GM18951 (cell line): ENCODE measurements around the gene CNPY3.

Experiments used
- POLR2A ChIP-seq: IDR thresholded peaks from 4 replicates; pipeline ENCODE4 v1.6.1; 2011; ENCODE audit warnings: mild to moderate bottlenecking; ENCODE audit not compliant: insufficient read length, insufficient read depth; ENCODE audit errors: extremely low read depth
- in situ Hi-C: fragments of 300-500 bp; cut with MboI; formaldehyde crosslinking; loops from one replicate; pipeline ENCODE4 v1.12.0; 2022; ENCODE audit warnings: low sequenced_read_pairs, mixed read lengths, inconsistent platforms; ENCODE audit not compliant: unreplicated experiment

The CNPY3 gene

DNA sequence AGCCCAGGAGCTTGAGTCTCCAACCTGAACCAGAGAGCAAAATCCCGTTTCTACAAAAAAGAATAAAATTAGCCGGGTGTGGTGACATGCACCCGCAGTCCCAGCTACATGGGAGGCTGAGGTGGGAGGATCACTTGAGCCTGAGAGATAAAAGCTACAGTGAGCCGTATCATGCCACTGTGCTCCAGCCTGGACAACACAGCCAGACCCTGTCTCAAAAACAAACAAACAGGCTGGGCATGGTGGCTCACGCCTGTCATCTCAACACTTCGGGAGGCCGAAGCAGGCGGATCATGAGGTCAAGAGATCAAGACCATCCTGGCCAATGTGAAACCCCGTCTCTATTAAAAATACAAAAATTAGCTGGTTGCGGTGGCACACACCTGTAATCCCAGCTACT lies 24.8 kb upstream of the CNPY3 start:
- no peak for TF ChIP-seq POLR2A
- in situ Hi-C loops: loop anchor here (10.0 kb wide), 1 partner anchor 240 kb away; no protein-coding TSS in a partner anchor

DNA sequence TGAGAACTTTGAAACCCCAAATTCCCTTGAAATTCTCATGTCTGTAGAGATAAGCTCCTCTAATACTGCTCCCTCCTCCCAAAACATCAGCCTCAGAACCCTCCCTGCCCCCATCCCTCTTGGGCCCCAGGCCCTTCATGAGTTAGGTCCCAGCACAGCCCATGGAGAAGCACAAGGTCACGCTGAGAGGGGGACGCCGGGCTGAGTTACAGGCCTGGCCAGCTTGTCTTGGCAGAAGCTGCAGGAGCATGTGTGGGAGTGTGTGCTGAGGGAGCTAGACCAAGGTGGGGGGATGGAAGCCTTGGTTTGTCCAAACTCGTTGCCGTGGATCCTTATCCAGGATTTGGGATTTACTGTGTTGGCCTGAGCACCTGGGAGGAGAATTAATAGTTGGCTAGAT lies 21.9 kb upstream of the CNPY3 start:
- in situ Hi-C loops: loop anchor here (10.0 kb wide), 1 partner anchor 237 kb away; no protein-coding TSS in a partner anchor

DNA sequence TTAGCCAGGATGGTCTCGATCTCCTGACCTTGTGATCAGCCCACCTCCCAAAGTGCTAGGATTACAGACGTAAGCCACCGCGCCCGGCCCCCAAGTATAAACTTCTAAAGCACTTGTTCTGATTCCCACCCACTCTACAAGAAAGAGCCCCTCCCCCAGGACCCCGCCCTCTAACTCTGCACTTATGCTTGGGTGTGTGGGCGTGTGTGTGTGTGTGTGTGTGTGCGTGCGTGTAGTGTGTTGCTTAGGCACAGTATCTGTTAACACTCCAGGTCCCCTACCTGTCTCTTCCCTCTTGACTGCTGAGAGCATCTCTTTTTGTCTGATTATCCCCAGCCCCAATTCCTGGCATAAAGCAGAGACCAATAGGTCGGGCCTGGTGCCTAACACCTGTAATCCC lies 19.4 kb upstream of the CNPY3 start:
- no peak for TF ChIP-seq POLR2A
- in situ Hi-C loops: loop anchor here (10.0 kb wide), 1 partner anchor 235 kb away; no protein-coding TSS in a partner anchor

More for the DNA sequence above, 21.9 kb upstream of the CNPY3 start:
- no peak for TF ChIP-seq POLR2A

DNA sequence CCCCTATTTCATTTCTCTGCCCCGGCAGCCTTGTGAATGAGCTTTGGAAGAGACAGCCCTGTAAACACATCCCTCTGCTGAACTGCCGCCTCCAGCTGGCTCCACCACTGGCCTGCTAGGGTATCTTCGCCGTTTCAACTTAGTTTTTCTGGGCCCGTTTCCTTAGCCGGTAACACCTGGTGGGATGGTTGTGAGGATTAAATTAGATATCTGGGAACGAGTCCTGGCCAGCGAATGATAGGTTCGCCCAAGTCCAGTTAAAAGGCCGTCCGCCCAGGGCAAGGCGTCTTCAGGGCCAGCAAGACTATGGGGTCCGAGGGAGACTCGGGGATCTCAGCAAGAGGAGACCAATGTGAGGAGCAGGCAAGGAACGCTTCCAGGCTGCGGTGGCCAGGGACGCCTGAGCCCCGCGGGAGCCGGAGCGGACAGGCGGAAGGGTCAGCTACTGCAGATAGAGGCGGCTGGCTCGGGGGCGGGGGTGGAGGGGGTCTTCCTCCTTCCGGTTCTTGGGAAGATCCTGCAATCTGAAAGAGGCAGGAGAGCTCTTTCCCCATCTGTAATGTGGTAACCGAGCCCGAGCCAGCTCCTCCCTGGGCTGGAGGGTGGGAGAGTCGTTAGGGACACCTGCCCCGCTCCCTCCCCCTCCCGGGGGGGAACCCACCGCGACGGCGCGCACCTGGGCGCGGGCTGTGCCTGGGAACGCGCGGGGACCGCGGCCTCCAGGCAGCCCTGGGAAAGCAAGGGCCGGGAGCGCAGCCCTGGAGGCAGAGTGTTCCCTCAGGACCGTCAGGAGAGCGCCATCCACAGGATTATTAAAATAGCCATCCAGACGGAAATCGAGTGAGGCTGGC lies 17.9 kb upstream of the CNPY3 start:
- in situ Hi-C loops: no loop called here

DNA sequence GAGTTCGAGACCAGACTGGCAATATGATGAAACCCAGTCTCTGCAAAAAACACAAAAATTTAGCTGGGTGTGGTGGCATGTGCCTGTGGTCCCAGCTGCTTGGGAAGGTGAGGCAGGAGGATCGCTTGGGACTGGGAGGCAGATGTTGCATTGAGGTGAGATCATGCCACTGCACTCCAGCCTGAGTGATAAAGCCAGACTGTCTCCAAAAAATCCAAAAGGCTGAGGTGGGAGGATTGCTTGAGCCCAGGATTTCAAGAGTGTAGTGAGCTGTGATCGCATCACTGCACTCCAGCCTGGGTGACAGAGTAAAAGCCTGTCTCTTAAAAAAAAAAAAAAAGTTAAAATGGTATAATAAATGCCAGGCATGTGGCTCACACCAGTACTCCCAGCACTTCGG lies 14.7 kb upstream of the CNPY3 start:
- in situ Hi-C loops: no loop called here
- no peak for TF ChIP-seq POLR2A

More for the DNA sequence above, 17.9 kb upstream of the CNPY3 start:
- no peak for TF ChIP-seq POLR2A

DNA sequence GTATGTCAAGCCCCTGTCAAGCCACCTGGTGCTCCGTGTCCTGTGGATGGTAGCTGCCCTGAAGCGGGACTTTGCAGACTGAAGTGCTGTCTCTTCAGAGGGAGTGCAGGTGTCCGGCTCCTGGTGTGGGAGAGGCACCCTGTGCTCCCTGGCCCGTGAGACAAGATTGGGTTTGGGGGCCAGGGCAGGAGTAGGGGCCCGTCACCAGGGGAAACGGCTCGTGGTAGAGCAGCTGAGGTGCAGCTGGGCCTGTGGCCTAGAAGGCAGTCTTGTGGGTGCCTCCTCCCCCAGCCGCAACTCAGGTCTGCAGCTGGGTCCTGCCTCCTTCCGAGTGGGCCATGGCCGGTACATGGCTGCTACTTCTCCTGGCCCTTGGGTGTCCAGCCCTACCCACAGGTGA lies 13.5 kb upstream of the CNPY3 start, which contains the start of gene PTCRA:
Gene PTCRA, plus strand, starts transcription at position 322 of the 400 bp plus-strand sequence. Its CDS starts 17 bp downstream, at position 339.
- in situ Hi-C loops: no loop called here
- TF ChIP-seq POLR2A: no peak

DNA sequence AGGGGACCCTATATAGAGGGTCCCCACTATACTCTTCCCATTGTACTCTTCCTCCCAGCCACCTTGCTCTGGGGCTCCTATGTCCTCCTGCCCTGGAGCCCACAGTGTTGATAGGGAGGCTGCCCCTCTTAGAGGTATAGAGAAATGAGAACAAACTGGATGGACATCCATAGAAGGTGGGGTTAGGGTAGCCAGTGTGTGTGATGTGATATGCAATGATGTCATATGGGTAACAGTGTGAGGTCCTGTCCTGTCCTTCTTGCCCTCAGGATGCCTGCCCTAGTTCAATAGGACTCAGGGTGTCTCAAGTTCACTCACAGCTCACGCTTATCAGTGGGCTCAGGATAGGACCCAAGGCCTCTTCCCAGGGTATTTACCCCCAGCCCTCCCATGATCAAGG lies 13.0 kb upstream of the CNPY3 start:
- in situ Hi-C loops: no loop called here
- no peak for TF ChIP-seq POLR2A

DNA sequence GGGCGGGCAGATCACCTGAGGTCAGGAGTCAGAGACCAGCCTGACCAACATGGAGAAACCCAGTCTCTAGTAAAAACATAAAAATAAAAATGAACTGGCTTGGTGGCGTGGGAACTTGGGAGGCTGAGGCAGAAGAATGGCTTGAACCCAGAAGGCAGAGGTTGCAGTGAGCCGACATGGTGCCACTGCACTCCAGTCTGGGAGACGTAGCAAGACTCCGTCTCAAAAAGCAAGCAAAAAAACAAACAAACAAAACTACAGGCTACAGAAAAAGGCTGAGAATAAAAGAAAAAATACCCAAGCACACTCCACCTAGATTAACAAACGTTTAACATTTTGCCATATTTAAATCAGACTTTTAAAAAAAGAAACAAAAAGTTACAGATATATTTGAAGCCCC lies 7.5 kb upstream of the CNPY3 start:
- in situ Hi-C loops: no loop called here

DNA sequence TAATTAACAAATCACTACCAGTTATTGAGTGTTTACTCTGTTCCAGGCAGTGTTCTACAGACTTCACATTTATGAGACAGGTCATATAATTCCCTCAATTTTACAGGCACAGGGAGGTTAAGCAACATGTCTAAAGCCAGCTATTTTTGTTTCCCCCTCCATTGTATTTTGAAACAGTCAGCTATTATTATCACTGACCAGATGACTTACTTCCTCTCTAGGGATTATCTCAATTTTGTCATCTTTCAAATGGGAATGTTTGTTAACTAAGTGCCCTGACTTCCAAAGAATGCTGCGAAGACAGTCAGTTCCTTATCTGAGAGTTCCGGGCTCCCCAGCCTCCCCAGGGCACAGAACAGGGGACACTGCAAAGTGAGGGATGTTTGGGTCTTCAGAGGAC lies 5.6 kb upstream of the CNPY3 start:
- no peak for TF ChIP-seq POLR2A
- in situ Hi-C loops: no loop called here

More for the DNA sequence above, 7.5 kb upstream of the CNPY3 start:
- TF ChIP-seq POLR2A: no peak

DNA sequence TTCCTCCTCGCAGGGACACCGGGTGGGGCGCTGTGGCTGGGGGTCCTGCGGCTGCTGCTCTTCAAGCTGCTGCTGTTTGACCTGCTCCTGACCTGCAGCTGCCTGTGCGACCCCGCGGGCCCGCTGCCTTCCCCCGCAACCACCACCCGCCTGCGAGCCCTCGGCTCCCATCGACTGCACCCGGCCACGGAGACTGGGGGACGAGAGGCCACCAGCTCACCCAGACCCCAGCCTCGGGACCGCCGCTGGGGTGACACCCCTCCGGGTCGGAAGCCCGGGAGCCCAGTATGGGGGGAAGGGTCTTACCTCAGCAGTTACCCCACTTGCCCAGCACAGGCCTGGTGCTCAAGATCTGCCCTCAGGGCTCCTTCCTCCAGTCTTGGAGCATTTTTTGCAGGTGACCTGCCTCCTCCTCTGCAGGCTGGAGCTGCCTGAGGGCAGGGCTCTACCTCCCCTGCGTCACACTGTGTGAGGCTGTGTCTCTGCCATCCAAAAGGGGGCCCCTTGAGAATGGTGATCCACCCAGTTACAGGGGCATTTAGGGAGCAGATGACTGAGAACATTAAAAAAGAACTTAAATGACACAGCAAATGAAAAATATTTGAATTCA lies 3.9 kb upstream of the CNPY3 start:
- TF ChIP-seq POLR2A: no peak

DNA sequence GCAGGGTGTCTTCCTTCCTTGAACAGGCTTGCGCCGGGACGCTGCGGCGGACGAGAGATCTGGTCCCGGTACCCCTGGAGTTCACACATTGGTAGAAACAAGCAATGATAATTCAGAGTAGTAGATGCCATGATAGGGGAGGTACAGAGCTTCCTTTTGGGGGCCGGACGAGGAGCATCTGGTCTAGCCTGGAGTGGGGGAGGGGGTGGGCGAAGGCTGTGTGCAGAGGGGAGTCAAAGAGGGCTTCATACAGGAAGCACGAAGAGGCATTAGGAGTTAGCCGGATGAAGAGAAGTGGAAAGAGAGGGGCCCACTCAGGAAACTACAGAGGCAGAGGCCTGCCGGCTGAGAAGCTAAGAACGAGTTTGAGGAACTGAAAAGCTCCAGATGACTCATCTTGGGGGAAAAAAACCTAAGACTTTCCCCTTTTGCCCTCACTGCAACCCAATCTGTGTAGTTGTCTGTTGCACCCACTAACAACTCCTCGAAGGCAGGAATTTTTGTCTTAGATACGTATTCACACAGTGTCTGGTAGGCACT lies 611 bp downstream of the CNPY3 start:
- in situ Hi-C loops: no loop called here
- peak; percentile 0 for TF ChIP-seq POLR2A

More for the DNA sequence above, 3.9 kb upstream of the CNPY3 start:
- in situ Hi-C loops: no loop called here

DNA sequence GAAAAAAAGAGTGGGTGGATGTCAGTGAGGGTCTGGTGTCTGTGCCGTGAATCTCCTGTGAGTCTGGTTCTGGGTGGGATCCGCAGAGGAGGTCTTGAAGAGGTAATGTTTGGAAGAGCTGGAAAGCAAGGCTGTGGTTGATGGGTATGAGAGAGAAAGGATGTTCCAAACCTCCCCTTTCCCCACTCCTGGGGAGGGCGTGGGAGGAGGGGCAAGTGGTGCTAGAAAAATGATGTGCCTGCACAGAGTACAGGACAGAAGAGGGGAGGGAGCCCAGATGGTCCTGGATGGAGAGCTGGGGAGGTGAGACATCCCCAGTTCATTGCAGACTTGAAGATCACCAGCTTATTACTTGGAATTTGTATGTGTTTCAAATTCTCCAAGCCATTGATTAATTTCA lies 3.1 kb downstream of the CNPY3 start:
- no peak for TF ChIP-seq POLR2A
- in situ Hi-C loops: no loop called here

DNA sequence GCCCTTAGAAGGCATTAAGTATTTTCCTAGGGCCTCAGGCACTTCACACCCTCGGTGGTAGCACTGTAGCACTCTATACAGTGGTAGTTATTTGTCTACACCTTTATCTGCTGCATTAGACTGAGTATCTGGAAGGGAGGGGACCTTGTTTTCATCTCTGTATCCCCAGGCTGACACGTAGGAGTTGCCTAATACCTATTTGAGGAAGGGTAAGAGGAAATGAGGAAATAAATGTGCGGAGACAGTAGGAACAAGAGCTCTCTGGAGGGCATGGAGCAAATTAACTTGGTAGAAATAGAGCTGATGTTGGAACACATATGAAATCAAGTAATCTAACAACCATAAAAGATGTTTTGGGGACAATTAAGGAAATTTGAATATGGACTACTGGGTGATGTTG lies 3.9 kb downstream of the CNPY3 start:
- in situ Hi-C loops: no loop called here
- TF ChIP-seq POLR2A: no peak
